Measurements from ENCODE around the gene CCSER2. TPM values are rescaled to one million over a fixed set of nuclear protein-coding genes. Genes with fewer than 3 reads are reported as not detected.
"Not testable (repeated sequence)": the region's sequence is repeated elsewhere in the genome, so short reads cannot be mapped to it uniquely, and the experiment has no call there.

CCSER2 gene
- polyA plus RNA-seq: 100 to 1,000 TPM in 2 of 3 donors, 10 to 100 TPM in 1; 81.3 to 118 (median 103) TPM

GRCh38 chr10:84328418-84329195 lies at the start of gene CCSER2:
CCSER2 (plus strand) TSS chr10:84328589; CDS start chr10:84371053, 42,464 bp downstream.
- H3K9me3 Mint-ChIP-seq: peaks cover 0 to 2% (median 0%) of the 10 kb centered on the region in 6 donors
- no peaks in the 10 kb centered on the region for H3K36me3 Mint-ChIP-seq
- peak within 1 kb of the TSS; percentile 96 to 99 (median 98) for H3K27ac Mint-ChIP-seq
- H3K27me3 Mint-ChIP-seq (ENCODE audit: low read depth in 3 of 3): peaks cover 16 to 28% (median 27%) of the 10 kb centered on the region in 3 donors
- DNase-seq: peak; percentile 96 to 97 (median 96)
- peaks cover 35 to 39% of the 10 kb centered on the region in 2 donors for H3K4me1 Mint-ChIP-seq
- peak within 1 kb of the TSS; percentile 95 to 98 (median 96) for H3K4me3 Mint-ChIP-seq

- not testable (repeated sequence) for H3K27ac Mint-ChIP-seq; H3K36me3 Mint-ChIP-seq; H3K4me1 Mint-ChIP-seq; H3K9me3 Mint-ChIP-seq; DNase-seq; H3K4me3 Mint-ChIP-seq; H3K27me3 Mint-ChIP-seq (ENCODE audit: low read depth in 3 of 3)
These were observed 48.4 kb upstream of the CCSER2 start for GRCh38 chr10:84279876-84280475.

GRCh38 chr10:84286695-84287094 lies 41.7 kb upstream of the CCSER2 start:
- Mint-ChIP-seq H3K36me3 (no peaks in the 10 kb centered on the region), H3K27me3 (ENCODE audit: low read depth in 3 of 3) (peaks cover 0 to 4% (median 2%) of the 10 kb centered on the region in 3 donors)

GRCh38 chr10:84288151-84288550 lies 40.2 kb upstream of the CCSER2 start:
- H3K36me3 Mint-ChIP-seq: no peaks in the 10 kb centered on the region
- H3K4me3 Mint-ChIP-seq: no peak overlapping the region
- peaks cover 0 to 4% (median 2%) of the 10 kb centered on the region in 3 donors for H3K27me3 Mint-ChIP-seq (ENCODE audit: low read depth in 3 of 3)
- no peaks in the 10 kb centered on the region for H3K4me1 Mint-ChIP-seq
- DNase-seq: no peak
- H3K27ac Mint-ChIP-seq: no peak overlapping the region
- no peaks in the 10 kb centered on the region for H3K9me3 Mint-ChIP-seq

More at GRCh38 chr10:84286695-84287094, 41.7 kb upstream of the CCSER2 start:
- Mint-ChIP-seq H3K4me1 (no peaks in the 10 kb centered on the region), H3K4me3 (no peak overlapping the region), H3K27ac (no peak overlapping the region), H3K9me3 (no peaks in the 10 kb centered on the region)
- no peak for DNase-seq

GRCh38 chr10:84289521-84290200 lies 38.7 kb upstream of the CCSER2 start:
- Mint-ChIP-seq H3K27me3 (ENCODE audit: low read depth in 3 of 3) (peaks cover 0 to 4% (median 2%) of the 10 kb centered on the region in 3 donors), H3K36me3 (no peaks in the 10 kb centered on the region), H3K9me3 (no peaks in the 10 kb centered on the region), H3K4me1 (no peaks in the 10 kb centered on the region), H3K4me3 (no peak overlapping the region), H3K27ac (no peak overlapping the region)
- no peak for DNase-seq

- H3K9me3 Mint-ChIP-seq: no peaks in the 10 kb centered on the region
- peaks cover 0 to 4% (median 2%) of the 10 kb centered on the region in 3 donors for H3K27me3 Mint-ChIP-seq (ENCODE audit: low read depth in 3 of 3)
- H3K36me3 Mint-ChIP-seq: no peaks in the 10 kb centered on the region
- no peaks in the 10 kb centered on the region for H3K4me1 Mint-ChIP-seq
- DNase-seq: no peak
- no peak overlapping the region for H3K27ac Mint-ChIP-seq
- H3K4me3 Mint-ChIP-seq: no peak overlapping the region
These were observed 38.2 kb upstream of the CCSER2 start for GRCh38 chr10:84290235-84290634.

GRCh38 chr10:84291384-84291783 lies 37.0 kb upstream of the CCSER2 start:
- no peak overlapping the region for H3K27ac Mint-ChIP-seq
- H3K4me3 Mint-ChIP-seq: no peak overlapping the region
- H3K9me3 Mint-ChIP-seq: no peaks in the 10 kb centered on the region
- no peaks in the 10 kb centered on the region for H3K4me1 Mint-ChIP-seq
- no peaks in the 10 kb centered on the region for H3K36me3 Mint-ChIP-seq
- peaks cover 0 to 4% (median 2%) of the 10 kb centered on the region in 3 donors for H3K27me3 Mint-ChIP-seq (ENCODE audit: low read depth in 3 of 3)
- no peak for DNase-seq

- no peaks in the 10 kb centered on the region for H3K36me3 Mint-ChIP-seq
- H3K9me3 Mint-ChIP-seq: no peaks in the 10 kb centered on the region
- no peak overlapping the region for H3K27ac Mint-ChIP-seq
- no peak overlapping the region for H3K4me3 Mint-ChIP-seq
- peaks cover 0 to 4% (median 2%) of the 10 kb centered on the region in 3 donors for H3K27me3 Mint-ChIP-seq (ENCODE audit: low read depth in 3 of 3)
- DNase-seq: no peak
- H3K4me1 Mint-ChIP-seq: no peaks in the 10 kb centered on the region
These were observed 35.9 kb upstream of the CCSER2 start for GRCh38 chr10:84292502-84292901.

GRCh38 chr10:84293171-84293570 lies 35.2 kb upstream of the CCSER2 start:
- DNase-seq: no peak
- Mint-ChIP-seq H3K4me1 (no peaks in the 10 kb centered on the region), H3K36me3 (no peaks in the 10 kb centered on the region), H3K27me3 (ENCODE audit: low read depth in 3 of 3) (peaks cover under 1 to 3% (median 2%) of the 10 kb centered on the region in 3 donors), H3K9me3 (no peaks in the 10 kb centered on the region), H3K4me3 (no peak overlapping the region), H3K27ac (no peak overlapping the region)

GRCh38 chr10:84293574-84294016 lies 34.8 kb upstream of the CCSER2 start:
- Mint-ChIP-seq H3K4me1 (no peaks in the 10 kb centered on the region), H3K27ac (no peak overlapping the region), H3K36me3 (no peaks in the 10 kb centered on the region), H3K9me3 (no peaks in the 10 kb centered on the region), H3K4me3 (no peak overlapping the region), H3K27me3 (ENCODE audit: low read depth in 3 of 3) (peaks cover 0 to 5% (median 2%) of the 10 kb centered on the region in 3 donors)
- DNase-seq: no peak

- peaks cover 2 to 5% (median 2%) of the 10 kb centered on the region in 3 donors for H3K27me3 Mint-ChIP-seq (ENCODE audit: low read depth in 3 of 3)
- no peaks in the 10 kb centered on the region for H3K4me1 Mint-ChIP-seq
- no peaks in the 10 kb centered on the region for H3K9me3 Mint-ChIP-seq
- no peak overlapping the region for H3K4me3 Mint-ChIP-seq
- DNase-seq: no peak
- no peaks in the 10 kb centered on the region for H3K36me3 Mint-ChIP-seq
- H3K27ac Mint-ChIP-seq: no peak overlapping the region
These were observed 33.5 kb upstream of the CCSER2 start for GRCh38 chr10:84294766-84295447.

GRCh38 chr10:84296091-84296981 lies 32.1 kb upstream of the CCSER2 start:
- no peaks in the 10 kb centered on the region for H3K36me3 Mint-ChIP-seq
- no peak overlapping the region for H3K27ac Mint-ChIP-seq
- no peak for DNase-seq
- no peaks in the 10 kb centered on the region for H3K4me1 Mint-ChIP-seq
- no peak overlapping the region for H3K4me3 Mint-ChIP-seq
- no peaks in the 10 kb centered on the region for H3K9me3 Mint-ChIP-seq
- peaks cover under 1 to 5% (median 4%) of the 10 kb centered on the region in 3 donors for H3K27me3 Mint-ChIP-seq (ENCODE audit: low read depth in 3 of 3)

- Mint-ChIP-seq H3K27me3 (ENCODE audit: low read depth in 3 of 3) (peaks cover 1 to 6% (median 5%) of the 10 kb centered on the region in 3 donors), H3K4me1 (no peaks in the 10 kb centered on the region), H3K4me3 (no peak overlapping the region), H3K36me3 (no peaks in the 10 kb centered on the region), H3K9me3 (no peaks in the 10 kb centered on the region), H3K27ac (no peak overlapping the region)
- no peak for DNase-seq
These were observed 30.3 kb upstream of the CCSER2 start for GRCh38 chr10:84298057-84298456.
